GM19238 (cell line): ENCODE data around the gene GIMAP1.

ENCODE experiments used
- DNase-seq: peaks from one replicate; pipeline ENCODE4 v3.0.0; 2011; ENCODE audit warnings: low spot score; ENCODE audit not compliant: insufficient read length

The GIMAP1 gene

GRCh38 chr7:150746921-150747320 lies 30.5 kb downstream of the GIMAP1 start:
- DNase-seq: no peak

GRCh38 chr7:150748376-150748775 lies 32.0 kb downstream of the GIMAP1 start:
- no peak for DNase-seq

- no peak for DNase-seq
Observed at GRCh38 chr7:150751702-150752101, 35.3 kb downstream of the GIMAP1 start.

- DNase-seq: no peak
Observed at GRCh38 chr7:150753239-150753638, 36.8 kb downstream of the GIMAP1 start.

- peak; percentile 30 for DNase-seq
Observed at GRCh38 chr7:150753826-150754603, 37.6 kb downstream of the GIMAP1 start.

GRCh38 chr7:150754951-150755350 lies 38.5 kb downstream of the GIMAP1 start:
- DNase-seq: no peak

- no peak for DNase-seq
Observed at GRCh38 chr7:150755473-150756099, 39.2 kb downstream of the GIMAP1 start.

GRCh38 chr7:150756166-150756565 lies 39.8 kb downstream of the GIMAP1 start:
- DNase-seq: no peak

- no peak for DNase-seq
Observed at GRCh38 chr7:150756858-150757257, 40.4 kb downstream of the GIMAP1 start.

- DNase-seq: no peak
Observed at GRCh38 chr7:150759479-150759878, 43.1 kb downstream of the GIMAP1 start.

GRCh38 chr7:150766334-150766709 lies 49.9 kb downstream of the GIMAP1 start:
- DNase-seq: no peak

- no peak for DNase-seq
Observed at GRCh38 chr7:150769768-150770167, 53.4 kb downstream of the GIMAP1 start.
